Activated CD4-positive, alpha-beta T cell treated with anti-CD3 and anti-CD28 coated beads, Interleukin-2, amount 10 ng/mL, durations not matched to agents 24 days and 14 days (primary cell): ENCODE data around the gene TULP1. TPM values are rescaled to one million over a fixed set of nuclear protein-coding genes. Genes with fewer than 3 reads are reported as not detected.
"Not testable (repeated sequence)": the region's sequence is repeated elsewhere in the genome, so short reads cannot be mapped to it uniquely, and the experiment has no call there.

Source experiments
- DNase-seq: peaks from one replicate; pipeline ENCODE4 v3.0.0; 2022
- H3K27ac Mint-ChIP-seq: one replicate; pipeline ENCODE4 v1.8.0; 2022; ENCODE audit warnings: mild to moderate bottlenecking, mixed read lengths
- H3K27me3 Mint-ChIP-seq: one replicate; pipeline ENCODE4 v1.8.0; 2022; ENCODE audit warnings: mixed read lengths
- H3K36me3 Mint-ChIP-seq: one replicate; pipeline ENCODE4 v1.8.0; 2022; ENCODE audit warnings: low read depth, mild to moderate bottlenecking, mixed read lengths
- H3K4me1 Mint-ChIP-seq: one replicate; pipeline ENCODE4 v1.8.0; 2021; ENCODE audit warnings: mixed read lengths
- H3K4me3 Mint-ChIP-seq: one replicate; pipeline ENCODE4 v1.8.0; 2022; ENCODE audit warnings: mild to moderate bottlenecking, moderate library complexity, mixed read lengths
- H3K9me3 Mint-ChIP-seq: one replicate; pipeline ENCODE4 v1.8.0; 2021; ENCODE audit warnings: mixed read lengths
- intact Hi-C: fragments of 100-400 bp; cut with micrococcal nuclease; formaldehyde crosslinking; loops from one replicate; pipeline ENCODE4 v1.15.1; 2023
- total RNA-seq: library from RNA; stranded (reverse); gene quantifications from 2 replicates; pipeline ENCODE4 v1.2.3, GENCODE V29; 2022

Gene TULP1
- total RNA-seq, 1 donor from 2014 or later: not detected

DNA sequence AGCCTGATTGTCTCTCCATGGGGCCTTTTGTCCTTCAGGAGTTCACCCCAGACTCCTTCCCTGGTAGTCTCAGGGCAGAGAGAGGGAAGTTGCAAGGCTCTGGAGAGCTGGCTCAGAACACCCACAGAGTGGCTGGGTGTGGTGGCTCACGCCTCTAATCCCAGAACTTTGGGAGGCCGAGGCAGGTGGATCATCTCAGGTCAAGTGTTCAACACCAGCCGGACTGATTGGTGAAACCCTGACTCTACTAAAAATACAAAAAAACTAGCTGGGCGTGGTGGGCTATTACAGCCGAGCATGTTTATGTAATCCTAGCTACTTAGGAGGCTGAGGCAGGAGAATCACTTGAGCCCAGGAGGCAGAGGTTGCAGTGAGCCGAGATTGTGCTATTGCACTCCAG is 23.2 kb upstream of the TULP1 start:
- H3K36me3 Mint-ChIP-seq, H3K9me3 Mint-ChIP-seq, DNase-seq, H3K27ac Mint-ChIP-seq, intact Hi-C loops, H3K4me3 Mint-ChIP-seq, H3K4me1 Mint-ChIP-seq: not testable (repeated sequence)
- peaks cover 25% of the 10 kb centered on the region for H3K27me3 Mint-ChIP-seq

DNA sequence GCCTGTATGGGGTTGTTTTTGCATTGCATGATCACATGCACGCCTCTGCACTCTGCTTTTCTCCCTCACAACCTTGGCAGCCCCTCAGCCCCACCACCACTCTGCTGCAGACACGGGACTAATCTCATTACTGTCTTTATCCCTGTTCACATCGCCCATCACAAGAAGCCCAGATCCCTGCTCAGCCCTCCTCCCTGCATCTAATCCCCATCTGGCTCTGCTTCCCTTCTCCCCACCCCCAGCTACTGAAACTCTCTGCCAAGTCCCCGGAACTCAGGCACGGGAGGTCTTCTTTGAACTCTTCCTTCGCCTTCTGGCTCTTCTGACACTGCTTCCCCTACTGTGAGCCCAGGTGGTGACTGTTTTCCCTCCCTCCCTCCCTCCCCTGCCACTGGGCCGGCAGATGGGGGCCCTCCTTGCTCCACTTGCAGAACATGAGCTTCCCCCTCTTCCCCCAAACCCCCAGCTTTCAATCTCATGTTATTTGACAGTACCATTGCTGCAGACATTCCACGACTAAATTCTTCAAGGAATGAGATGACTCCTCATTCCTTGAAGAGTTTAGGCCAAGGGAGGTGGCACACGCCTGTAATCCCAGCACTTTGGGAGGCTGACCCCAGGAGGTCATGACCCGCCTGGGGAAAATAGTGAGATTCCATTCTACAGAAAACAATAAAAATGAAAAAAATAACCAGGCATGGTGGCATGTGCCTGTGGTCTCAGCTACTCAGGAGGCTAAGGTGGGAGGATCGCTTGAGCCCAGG is 21.9 kb upstream of the TULP1 start:
- Mint-ChIP-seq H3K36me3 (no peaks in the 10 kb centered on the region), H3K4me3 (no peak overlapping the region), H3K27me3 (peaks cover 25% of the 10 kb centered on the region), H3K27ac (no peak overlapping the region), H3K4me1 (peaks cover 8% of the 10 kb centered on the region), H3K9me3 (no peaks in the 10 kb centered on the region)
- intact Hi-C loops: no loop called here
- DNase-seq: no peak

- H3K4me3 Mint-ChIP-seq: no peak overlapping the region
- intact Hi-C loops: no loop called here
These were observed 21.3 kb upstream of the TULP1 start for GRCh38 chr6:35533981-35534380.

DNA sequence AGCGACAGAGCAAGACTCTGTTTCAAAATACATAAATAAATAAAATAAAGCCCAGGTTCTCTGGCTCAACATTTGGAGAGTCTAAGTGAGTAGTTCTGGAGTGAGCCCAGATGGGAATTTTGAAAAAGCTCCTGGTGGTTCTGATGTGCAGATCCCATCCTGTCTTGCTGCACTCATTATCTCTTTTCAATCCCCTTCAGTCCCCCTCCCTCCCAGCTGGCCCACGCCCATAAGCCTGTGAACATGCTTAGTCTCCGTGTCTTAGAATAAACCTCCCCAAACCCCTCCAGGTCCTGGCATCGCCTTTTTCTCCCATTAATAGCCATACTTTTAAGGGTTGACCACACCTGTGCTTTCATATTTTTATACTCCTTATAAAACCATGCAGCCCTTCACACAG is 19.4 kb upstream of the TULP1 start:
- intact Hi-C loops: no loop called here
- Mint-ChIP-seq H3K4me1 (peaks cover 10% of the 10 kb centered on the region), H3K9me3 (no peaks in the 10 kb centered on the region), H3K27me3 (peaks cover 24% of the 10 kb centered on the region), H3K27ac (no peak overlapping the region), H3K4me3 (no peak overlapping the region), H3K36me3 (no peaks in the 10 kb centered on the region)
- no peak for DNase-seq

More at GRCh38 chr6:35533981-35534380, 21.3 kb upstream of the TULP1 start:
- Mint-ChIP-seq H3K27me3 (peaks cover 21% of the 10 kb centered on the region), H3K27ac (no peak overlapping the region), H3K36me3 (no peaks in the 10 kb centered on the region), H3K4me1 (peaks cover 8% of the 10 kb centered on the region), H3K9me3 (no peaks in the 10 kb centered on the region)
- DNase-seq: no peak

- H3K4me1 Mint-ChIP-seq: peaks cover 16% of the 10 kb centered on the region
- intact Hi-C loops: loop anchor here (5.0 kb wide), 1 partner anchor 58 kb away; no protein-coding TSS in a partner anchor
- no peaks in the 10 kb centered on the region for H3K36me3 Mint-ChIP-seq
- H3K27ac Mint-ChIP-seq: no peak overlapping the region
- peaks cover 5% of the 10 kb centered on the region for H3K27me3 Mint-ChIP-seq
- no peaks in the 10 kb centered on the region for H3K9me3 Mint-ChIP-seq
- no peak overlapping the region for H3K4me3 Mint-ChIP-seq
- no peak for DNase-seq
These were observed 11.8 kb upstream of the TULP1 start for GRCh38 chr6:35524380-35525020.

DNA sequence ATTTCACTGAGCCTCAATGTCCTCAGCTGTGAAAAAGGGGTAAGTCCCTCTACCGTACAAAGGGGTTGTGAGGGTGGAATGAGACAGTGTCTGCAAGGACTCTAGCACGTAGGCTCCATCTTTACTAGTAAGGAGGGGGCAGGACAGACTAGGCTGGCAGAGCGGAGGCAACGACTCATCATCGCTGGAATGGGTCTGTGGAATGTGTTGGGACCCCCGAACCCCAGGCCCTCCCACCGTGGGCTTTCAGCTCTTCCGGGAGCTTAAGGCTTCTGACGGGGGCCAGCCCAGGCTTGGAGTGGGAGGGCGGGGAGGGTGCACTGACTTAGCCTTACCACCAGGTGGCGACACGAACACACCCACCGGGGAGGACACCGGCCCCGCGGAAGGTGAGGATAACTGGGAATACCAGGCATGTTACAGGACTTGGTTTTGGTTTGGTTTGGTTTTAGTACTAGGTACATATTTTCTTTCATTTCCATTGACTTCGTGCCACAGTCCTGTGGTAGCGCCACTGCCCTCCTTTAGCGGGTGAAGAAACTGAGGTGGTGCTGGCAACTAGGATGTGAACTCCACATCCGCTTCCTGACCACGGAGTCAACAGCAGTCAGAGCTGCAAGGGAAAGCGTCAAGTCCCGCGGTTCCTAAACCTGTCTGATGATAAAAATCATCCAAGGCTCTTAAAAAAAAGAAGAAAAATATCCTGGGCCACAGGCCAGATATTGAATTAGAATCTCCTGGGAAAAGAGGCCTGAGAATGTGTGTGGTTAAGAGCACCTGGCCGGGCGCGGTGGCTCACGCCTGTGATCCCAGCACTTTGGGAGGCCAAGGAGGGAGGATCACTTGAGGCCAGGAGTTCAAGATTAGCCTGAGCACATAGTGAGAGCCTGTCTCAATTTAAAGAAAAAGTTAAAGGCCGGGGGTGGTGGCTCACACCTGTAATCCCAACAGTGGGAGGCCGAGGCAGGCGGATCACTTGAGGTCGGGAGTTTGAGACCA is 10.3 kb upstream of the TULP1 start:
- intact Hi-C loops: loop anchor here (1.0 to 5.0 kb wide), 3 partner anchors 29 to 214 kb away; partner anchors contain the start of gene ARMC12

DNA sequence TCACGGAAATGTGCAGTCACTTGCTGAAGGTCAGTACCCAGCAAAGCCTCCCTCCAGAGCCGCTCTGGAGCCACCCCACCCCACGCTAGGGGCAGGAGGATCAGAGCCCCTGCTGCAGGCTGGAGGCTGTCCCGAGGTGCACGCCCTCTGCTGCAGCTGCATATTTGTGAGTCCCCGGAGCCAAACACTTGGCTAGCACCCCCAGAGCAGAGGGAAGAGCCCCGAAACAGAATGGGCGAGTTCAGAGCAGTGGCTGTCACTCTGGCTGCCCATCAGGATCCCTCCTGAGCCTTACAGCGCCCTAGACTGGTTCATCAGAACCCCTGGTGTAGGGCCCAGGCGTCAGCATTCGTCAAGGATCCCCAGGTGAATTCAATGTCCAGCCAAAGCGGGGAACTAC is 9.5 kb upstream of the TULP1 start:
- Mint-ChIP-seq H3K27me3 (peaks cover 2% of the 10 kb centered on the region), H3K36me3 (no peaks in the 10 kb centered on the region), H3K4me1 (peaks cover 14% of the 10 kb centered on the region), H3K4me3 (no peak overlapping the region), H3K27ac (peak overlapping the region; percentile 20), H3K9me3 (no peaks in the 10 kb centered on the region)
- intact Hi-C loops: loop anchor here (5.0 kb wide), 1 partner anchor 60 kb away; no protein-coding TSS in a partner anchor
- no peak for DNase-seq

More for the DNA sequence above, 10.3 kb upstream of the TULP1 start:
- DNase-seq: peak; percentile 89
- Mint-ChIP-seq H3K36me3 (no peaks in the 10 kb centered on the region), H3K9me3 (no peaks in the 10 kb centered on the region), H3K4me3 (peak overlapping the region; percentile 73), H3K27me3 (peaks cover 5% of the 10 kb centered on the region), H3K27ac (peak overlapping the region; percentile 64), H3K4me1 (peaks cover 16% of the 10 kb centered on the region)

DNA sequence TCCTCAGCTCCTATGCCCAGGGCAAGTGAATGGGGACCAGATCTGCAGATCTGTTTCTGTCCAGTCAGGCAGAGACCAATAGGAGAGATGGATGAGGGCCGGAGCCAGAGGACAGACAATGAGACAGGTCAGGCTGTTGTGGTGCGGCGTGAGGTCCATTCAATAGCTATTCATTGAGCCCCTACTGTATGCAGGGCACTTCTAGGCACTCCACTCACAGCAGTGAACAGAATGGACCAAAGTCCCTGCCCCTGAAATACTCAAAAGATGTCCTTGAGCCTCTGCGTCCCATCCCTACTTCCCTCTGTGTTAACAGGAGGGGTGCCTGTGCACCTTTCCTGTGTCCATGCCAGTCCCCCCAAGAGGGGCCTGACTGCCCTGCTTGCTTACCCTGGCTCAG is 8.5 kb upstream of the TULP1 start:
- Mint-ChIP-seq H3K4me1 (peaks cover 16% of the 10 kb centered on the region), H3K27ac (no peak overlapping the region), H3K27me3 (peaks cover 2% of the 10 kb centered on the region), H3K36me3 (no peaks in the 10 kb centered on the region), H3K9me3 (no peaks in the 10 kb centered on the region), H3K4me3 (no peak overlapping the region)
- intact Hi-C loops: loop anchor here (5.0 kb wide), 1 partner anchor 61 kb away; no protein-coding TSS in a partner anchor
- DNase-seq: no peak

DNA sequence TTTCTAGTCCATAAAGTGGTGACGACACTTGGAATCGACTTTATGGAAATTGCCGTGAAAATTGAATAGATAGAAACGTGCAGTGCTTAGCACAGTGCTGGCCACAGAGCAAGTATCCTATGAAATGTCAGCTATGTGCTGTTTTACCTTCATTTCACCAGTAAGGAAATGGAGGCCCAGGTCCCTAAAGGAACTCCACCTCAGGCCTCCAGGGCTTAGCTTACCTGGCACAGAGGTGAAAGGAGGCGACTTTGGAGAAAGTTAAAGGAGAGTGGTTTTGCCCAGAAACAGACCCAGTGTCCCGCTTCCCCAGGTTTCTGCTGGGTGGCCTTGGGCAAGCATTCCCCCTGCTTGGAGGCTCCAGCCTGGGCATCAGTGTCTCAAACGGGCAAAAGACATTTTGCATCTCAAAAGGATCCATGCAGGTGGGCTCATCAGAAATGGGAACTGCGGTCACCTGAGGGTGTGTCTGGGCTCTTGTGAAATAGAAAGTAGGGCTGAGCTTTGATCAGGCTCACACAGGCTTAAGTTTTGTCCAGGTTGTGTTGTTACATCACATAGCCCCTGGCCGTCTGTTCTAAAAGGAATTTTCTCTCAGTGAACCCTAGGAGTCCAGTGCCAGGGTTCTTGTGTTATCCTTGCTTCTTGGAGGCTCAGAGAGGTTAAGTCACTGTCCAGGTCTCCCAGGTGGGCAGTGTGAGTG is 6.8 kb upstream of the TULP1 start:
- H3K36me3 Mint-ChIP-seq: no peaks in the 10 kb centered on the region
- intact Hi-C loops: loop anchor here (5.0 kb wide), 1 partner anchor 63 kb away; no protein-coding TSS in a partner anchor
- no peaks in the 10 kb centered on the region for H3K9me3 Mint-ChIP-seq
- peaks cover 2% of the 10 kb centered on the region for H3K27me3 Mint-ChIP-seq
- peaks cover 14% of the 10 kb centered on the region for H3K4me1 Mint-ChIP-seq
- H3K27ac Mint-ChIP-seq: no peak overlapping the region
- no peak overlapping the region for H3K4me3 Mint-ChIP-seq
- no peak for DNase-seq

DNA sequence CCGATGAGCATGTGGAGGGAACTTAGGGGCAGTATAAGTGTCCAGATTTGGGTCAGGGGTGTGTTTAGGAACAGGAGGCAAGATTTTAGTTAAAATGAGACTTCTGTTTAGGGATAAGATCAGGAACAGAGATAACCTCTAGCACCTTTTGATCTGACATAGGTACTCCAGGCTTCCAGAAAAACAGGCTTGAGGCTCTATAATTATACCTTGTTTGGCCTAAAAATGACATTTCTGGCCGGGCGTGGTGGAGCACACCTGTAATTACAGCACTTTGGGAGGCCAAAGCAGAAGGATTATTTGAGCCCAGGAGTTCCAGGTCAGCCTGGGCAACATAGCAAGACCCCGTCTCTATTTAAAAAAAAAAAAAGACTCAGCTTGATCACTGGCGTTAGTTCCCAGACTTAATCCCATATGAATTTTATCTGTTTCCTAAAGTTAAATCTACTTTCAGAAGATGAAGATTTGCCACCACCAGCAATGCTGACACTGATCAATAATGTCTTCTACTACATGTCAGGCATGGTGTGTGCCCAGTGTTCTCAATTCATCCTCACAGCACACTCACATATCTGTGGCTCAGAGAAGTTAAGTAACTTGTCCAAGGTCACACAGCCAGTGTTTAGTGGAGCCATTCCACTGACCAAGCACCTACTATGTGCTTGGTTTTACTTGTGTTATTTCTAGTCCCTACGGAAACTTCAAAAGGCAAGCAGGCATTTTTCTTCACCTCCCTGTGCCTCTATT is 6.0 kb upstream of the TULP1 start:
- no peak for DNase-seq
- Mint-ChIP-seq H3K4me1 (peaks cover 10% of the 10 kb centered on the region), H3K9me3 (no peaks in the 10 kb centered on the region), H3K27me3 (peaks cover 7% of the 10 kb centered on the region), H3K4me3 (no peak overlapping the region), H3K27ac (no peak overlapping the region), H3K36me3 (no peaks in the 10 kb centered on the region)
- intact Hi-C loops: no loop called here

DNA sequence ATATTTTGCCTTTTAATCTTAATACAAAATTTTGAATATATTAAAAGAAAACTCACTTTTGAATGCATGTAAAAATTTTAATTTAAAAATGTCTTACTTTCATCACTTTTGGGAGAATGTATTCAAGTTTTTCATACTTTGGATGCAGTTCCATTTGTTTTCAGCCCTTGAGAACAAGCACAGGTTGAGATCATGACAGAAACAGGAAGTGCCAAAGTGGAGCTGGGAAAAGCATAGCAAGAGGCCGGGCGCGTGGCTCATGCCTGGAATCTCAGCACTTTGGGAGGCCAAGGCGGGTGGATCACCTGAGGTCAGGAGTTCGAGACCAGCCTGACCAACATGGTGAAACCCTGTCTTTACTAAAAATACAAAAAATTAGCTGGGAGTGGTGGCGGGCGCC is 5.3 kb upstream of the TULP1 start:
- intact Hi-C loops, DNase-seq, H3K9me3 Mint-ChIP-seq, H3K27ac Mint-ChIP-seq, H3K36me3 Mint-ChIP-seq, H3K27me3 Mint-ChIP-seq, H3K4me3 Mint-ChIP-seq, H3K4me1 Mint-ChIP-seq: not testable (repeated sequence)

DNA sequence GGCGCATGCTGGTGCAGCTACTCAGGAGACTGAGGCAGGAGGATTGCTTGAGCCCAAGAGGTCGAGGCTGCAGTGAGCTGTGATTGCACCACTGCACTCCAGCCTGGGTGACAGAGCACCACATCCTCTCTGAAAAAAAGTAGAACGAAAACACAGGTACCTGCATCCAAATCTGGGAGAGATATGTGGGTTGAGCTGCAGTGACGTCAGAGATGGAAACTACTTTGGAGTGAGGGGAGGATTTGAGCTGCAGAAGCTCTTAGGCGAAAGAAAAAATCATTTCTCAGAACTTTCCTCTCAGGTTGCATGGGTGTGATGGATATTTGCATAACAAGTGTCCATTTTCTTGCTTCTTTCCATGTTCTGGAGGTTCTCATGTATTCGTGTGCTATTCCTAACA is 4.0 kb upstream of the TULP1 start:
- H3K9me3 Mint-ChIP-seq: no peaks in the 10 kb centered on the region
- H3K27ac Mint-ChIP-seq: no peak overlapping the region
- H3K4me3 Mint-ChIP-seq: no peak overlapping the region
- intact Hi-C loops: no loop called here
- DNase-seq: no peak
- peaks cover 2% of the 10 kb centered on the region for H3K4me1 Mint-ChIP-seq
- no peaks in the 10 kb centered on the region for H3K36me3 Mint-ChIP-seq
- H3K27me3 Mint-ChIP-seq: peaks cover 15% of the 10 kb centered on the region
